Stimulated activated CD4-positive, alpha-beta T cell treated with anti-CD3 and anti-CD28 coated beads, Interleukin-4, amount 100 ng/mL, for 4 hours (primary cell): Measurements from ENCODE around the gene FAM163A.

ENCODE experiments used
- DNase-seq, 2 experiments: peaks; one replicate each; pipeline ENCODE4 v3.0.0-alpha.2; 2020

Gene FAM163A

GRCh38 chr1:179753061-179753460, 10.0 kb downstream of the FAM163A start:
- no peak for DNase-seq

DNA sequence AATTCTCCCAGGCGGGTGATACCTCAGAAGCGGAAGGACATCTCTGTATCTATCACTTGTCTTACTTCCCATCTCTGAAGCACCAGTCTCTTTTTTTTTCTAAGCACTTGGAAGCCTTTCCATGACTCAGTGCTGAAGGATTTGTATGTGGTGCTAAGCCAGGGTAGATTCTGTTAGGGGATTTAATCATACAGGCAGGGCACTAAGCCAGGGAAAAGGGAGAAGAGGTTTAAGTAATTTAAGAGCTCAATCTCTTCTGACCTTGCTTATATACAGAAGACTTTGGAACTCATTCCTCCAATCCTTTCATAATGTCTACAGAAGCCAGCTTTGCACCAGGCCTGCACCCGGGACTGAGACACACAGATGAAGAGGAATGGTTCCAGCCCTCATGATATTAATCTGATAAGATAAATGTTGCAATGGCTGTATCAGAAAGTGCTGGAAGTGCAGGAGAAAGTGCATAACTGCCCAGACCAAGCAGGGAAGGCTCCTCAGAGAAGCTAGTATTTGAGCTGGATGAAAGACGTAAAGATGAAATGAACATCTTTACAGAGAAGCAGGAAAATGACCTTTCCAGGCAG, 11.0 kb downstream of the FAM163A start:
- DNase-seq = no peak

GRCh38 chr1:179757933-179758332, 14.8 kb downstream of the FAM163A start:
- DNase-seq = no peak

DNA sequence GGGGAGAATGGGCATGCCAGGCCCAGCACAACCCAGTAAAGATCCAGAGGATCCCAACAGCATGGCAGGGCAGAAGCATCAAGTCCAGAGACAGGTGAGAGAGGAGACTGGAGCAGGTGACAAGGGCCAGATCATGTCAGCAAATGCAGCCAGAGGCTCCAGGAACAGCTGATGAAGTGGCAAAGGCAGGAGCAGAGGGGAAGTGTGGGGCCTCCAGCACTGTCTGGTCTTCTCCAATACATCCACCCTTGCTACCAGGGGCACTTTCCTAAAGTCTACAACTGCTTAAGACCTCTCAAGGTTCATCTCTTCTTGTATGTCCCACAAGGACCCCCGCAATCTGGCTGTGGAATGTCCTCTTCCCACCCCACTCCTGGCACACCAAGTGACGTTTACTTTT, 17.4 kb downstream of the FAM163A start:
- DNase-seq = no peak

DNA sequence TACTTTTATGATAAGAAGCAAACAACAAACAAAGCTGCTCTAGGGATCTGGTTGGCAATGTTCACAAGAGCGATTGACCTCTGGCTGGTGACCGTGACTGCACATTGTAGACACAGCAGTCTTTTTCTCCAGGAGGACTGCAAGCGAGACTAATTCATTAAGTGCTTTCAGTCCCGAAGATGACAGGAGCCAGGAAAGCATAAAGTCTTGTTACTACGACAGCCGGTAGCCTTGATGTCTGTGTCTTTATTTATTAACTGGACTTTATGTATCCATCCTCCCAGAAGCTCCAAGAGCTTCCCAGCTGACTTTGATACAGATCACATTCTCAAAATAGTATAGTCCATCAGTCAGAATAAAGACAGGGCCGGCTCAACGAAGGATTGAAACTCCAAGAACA, 18.2 kb downstream of the FAM163A start:
- DNase-seq = no peak

GRCh38 chr1:179761846-179762640, 19.0 kb downstream of the FAM163A start:
- DNase-seq = no peak

GRCh38 chr1:179767177-179767581, 24.1 kb downstream of the FAM163A start:
- DNase-seq = no peak

DNA sequence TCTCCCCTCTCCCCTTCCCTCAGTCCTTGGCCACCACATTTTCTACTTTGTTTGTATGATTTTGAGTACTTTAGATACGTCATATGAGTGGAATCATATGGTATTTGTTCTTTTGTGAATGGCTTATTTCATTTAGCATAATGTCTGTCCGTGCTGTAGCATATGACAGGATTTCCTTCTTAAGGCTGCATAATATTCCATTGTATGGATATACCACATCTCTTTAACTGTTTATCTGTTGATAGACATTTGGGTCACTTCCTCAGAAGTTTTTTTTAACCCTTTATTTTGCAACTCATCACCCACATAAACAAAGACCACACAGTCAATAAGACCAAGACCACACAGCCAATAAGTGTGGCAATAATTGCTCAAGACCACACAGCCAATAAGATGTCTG, 24.9 kb downstream of the FAM163A start:
- no peak for DNase-seq

DNA sequence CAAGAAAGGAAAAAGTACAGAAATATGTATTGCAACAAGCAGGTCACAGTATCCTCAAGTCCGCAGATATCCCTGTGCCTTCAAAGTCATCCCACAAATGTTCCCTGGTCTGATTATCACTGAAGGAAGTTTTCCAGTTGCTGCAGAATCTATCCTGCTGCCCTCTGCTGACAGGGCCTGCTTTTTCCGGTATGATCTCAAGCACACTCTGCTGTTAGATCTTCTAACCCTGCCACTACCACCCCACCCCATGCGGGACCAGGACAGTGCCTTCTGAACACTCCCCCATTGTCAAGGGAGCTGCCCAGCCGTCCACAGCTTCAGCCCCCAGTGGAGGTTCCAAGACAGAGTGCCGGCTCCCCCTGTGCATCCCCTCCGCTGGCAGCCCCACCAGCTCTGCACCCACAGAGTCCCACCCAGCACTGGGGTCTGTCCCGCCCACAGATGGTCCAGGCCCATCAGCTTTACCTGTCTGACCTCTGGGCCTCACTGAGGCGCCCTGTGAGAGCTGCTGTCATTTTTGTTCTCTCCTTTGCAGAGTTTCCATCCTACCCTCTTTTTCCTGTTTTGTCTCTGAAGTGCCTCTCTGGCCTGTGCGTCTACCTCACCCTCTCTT, 27.9 kb downstream of the FAM163A start:
- DNase-seq = no peak

GRCh38 chr1:179773264-179773663, 30.2 kb downstream of the FAM163A start:
- no peak for DNase-seq

DNA sequence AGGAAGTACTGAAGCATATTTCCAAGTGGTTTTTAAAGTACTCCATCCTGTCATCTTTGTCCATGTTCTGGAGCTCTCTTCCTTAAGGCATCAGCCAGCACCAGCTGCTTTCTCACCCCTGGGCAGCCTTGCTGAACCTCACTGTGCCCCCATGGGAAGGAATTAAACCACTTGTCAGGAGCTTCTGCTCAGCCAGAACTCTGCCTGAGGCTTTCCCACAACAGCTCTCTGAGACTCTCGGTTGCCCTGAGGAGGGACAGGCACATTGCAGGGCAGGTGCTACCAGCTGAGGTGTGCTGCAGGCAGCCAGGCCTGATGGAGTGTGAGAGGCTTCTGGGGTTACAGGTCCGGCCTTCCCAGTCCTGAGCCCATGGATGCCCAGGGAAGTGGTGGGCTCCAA, 30.9 kb downstream of the FAM163A start:
- DNase-seq = no peak

- DNase-seq = no peak
Measured at GRCh38 chr1:179774566-179774965, 31.5 kb downstream of the FAM163A start.

DNA sequence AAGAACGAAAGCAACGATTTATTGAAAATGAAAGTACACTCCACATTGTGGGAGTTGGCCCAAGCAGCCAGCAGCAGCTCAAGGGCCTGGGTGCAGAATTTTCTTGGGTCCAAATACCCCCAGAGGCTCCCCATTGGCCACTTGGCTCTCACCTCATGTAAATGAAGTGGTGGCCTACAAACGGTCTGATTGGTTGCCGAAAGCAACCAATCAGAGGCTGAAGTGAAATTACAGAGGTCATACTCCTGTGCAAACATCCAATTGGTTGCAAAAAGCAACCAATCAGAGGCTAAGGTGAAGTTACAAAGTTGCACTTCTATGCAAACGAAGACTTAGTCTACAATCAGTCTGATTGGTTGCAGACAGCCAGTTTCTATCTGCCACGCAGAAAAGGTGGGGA, 31.9 kb downstream of the FAM163A start:
- no peak for DNase-seq

DNA sequence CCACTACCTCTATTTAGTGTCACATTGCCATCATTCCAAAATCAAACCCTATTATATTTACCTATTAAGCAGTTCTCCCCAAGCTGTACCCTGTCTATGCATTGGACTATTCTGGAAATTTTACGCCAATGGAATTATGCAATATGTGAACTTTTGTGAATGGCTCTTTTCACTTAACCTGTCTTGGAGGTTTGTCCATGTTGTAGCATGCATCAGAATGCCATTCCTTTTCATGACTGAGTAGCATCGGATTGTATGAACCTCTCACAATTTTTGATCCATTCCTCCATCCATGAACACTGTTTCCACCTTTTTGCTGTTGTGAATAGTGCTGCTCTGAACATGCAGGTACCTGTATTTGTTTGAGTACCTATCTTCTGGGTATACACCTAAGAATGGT, 33.7 kb downstream of the FAM163A start:
- DNase-seq = no peak

DNA sequence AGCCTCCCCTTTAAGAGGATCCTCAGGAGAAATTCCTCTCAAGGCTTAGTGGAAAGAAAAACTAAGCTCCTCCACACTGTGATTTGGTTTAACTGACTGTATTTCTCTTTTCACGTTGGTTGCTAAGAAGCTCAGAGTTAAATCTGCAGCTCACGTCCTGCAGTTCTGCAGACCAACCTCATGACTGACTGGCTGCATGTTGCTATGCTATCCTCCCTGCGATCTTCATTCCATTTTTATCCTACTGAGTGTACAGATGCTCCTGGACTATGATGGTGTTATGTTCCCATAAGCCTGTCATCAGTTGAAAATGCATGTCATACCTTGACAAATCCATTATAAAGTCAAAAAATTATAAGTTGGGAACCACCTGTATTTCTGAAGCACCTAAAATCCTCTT, 34.6 kb downstream of the FAM163A start:
- DNase-seq = no peak

DNA sequence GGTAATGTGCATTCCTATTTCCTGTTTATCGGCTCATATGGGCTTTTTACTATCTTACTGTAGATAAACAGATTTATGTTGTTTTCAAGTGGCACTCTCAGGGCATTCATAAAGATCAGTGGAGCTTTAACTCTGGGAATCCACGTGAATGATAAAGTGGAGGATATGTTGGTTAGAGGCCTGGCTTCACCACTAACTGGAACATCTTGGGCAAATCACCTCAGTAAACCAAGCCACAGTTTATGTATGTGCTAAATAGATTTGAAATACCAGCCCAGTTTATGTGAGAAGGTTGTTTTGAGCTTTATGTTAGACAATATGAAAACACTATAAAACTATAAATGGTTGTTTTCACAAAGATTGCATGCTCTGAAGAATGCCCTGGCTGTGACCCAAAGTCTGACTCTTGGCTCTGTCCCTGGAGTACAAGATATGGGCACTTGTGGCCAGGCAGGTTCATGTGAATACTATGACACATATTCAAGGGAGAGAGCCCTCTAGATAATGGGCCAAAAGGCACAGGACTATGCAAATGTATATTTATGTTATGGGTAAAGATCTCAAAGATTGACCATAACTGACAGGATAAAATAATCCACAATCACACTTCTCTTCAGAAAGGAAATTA, 36.7 kb downstream of the FAM163A start:
- DNase-seq = no peak

DNA sequence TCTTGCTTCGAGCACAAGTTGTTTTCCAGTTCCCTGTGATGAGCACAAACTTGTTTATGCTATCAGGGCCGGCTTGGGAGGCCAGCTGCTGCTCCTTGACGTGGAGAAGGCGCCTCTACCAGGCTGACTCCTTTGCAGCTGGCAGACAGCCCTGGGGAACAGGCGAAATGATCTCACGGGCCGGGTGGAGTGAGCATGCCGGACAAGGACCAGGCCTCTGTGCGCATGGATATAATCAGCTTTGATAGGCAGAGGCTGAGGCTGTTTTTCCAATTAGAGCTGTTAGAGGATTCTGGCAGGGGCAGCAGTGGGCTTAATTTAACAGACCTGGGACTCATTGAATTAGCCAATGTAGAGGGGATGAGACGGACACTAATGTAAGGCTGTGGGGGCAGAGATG, 38.9 kb downstream of the FAM163A start:
- DNase-seq = no peak

- no peak for DNase-seq
Measured at GRCh38 chr1:179785031-179785431, 41.9 kb downstream of the FAM163A start.

- no peak for DNase-seq
Measured at GRCh38 chr1:179785728-179786127, 42.6 kb downstream of the FAM163A start.

DNA sequence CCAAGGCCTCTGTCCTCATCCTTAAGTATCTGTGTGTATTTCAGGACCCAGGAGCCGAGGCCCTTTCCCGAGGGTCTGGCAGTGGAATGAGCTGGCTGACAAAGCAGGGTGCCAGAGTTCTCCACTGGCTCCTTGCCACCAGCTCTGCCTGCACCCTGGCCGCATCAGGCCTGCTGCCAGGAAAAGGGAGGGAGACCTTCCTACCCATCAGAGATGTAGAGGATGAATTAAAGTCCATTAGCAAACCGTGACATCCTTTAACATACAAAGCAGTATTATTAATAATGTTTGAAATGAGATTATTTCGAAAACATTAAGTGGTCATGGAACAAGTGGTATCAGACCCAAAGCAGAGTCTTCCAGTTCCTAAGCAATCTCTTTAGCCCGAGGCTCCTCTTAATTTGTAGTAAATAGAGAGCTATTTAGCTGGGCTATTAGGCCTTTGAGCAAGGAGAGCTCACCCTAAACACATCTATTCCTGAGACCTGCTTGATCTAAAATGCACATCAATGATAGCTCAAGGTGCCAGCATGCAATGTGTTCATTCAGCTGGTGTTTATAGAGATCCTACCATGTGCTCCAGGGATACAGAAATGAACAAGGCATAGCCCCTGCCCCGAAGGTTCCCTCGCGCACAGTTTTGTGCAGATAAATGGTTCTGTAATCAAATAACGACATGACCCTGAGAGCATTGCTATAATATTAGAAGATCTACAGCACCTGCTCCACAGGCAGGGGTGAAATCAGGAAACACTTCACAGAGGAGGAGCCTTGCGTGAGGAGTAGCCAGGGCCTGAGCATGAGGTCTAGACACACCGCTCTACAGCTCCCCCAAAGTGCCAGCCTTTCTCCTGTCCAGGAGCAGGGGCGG, 44.0 kb downstream of the FAM163A start:
- DNase-seq = no peak

DNA sequence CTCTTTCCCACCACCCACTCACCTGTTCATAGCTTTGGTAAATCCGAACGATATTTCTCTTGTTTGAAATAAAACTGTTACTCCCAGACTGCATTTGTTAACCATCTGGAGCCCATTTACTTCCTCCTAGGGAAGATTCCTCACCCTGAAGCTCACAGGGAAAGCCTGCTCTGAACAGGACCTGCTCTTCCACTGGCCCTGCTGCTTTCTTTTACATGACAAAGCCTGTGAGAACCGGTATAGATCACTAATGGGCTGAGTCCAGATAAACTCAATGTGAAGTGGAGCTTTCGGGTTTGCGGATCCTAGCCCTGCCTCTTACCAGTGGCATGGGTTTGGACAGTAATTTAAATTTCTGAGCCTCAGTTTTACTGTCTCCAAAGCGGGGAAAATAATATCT, 45.2 kb downstream of the FAM163A start:
- DNase-seq = no peak

- no peak for DNase-seq
Measured at GRCh38 chr1:179793281-179793680, 50.2 kb downstream of the FAM163A start.

DNA sequence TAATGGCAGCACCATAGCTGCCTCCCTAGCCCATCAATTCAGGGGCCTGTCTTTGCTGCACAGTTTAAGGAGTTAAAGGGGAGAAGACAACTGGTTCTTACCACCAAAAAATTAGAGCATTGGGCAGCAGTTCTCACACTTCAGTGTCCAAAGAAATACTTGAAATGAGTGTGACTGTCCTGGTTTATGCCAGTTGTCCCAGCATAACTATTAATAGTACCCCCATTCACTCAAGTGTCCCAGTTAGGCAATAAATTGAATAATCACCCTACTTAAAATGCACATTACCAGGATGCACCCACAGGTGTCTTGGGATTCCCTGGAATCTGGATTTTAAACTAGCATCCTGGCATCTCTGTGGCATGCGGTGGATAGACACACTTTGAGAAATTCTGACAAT, 51.1 kb downstream of the FAM163A start:
- no peak for DNase-seq
